Eye (tissue), 1 donor: ENCODE data around the gene AADACL3.
A peak's percentile ranks its signal among the peaks of the same experiment; 100 is the strongest.
"Not testable (repeated sequence)": the region's sequence is repeated elsewhere in the genome, so short reads cannot be mapped to it uniquely, and the experiment has no call there.

ENCODE experiments used
- DNase-seq: peaks from one replicate; pipeline ENCODE4 v3.0.0-alpha.2; 2015

Gene AADACL3

GRCh38 chr1:12715896-12716437, at the start of gene AADACL3:
AADACL3 (plus strand) TSS chr1:12716110; CDS start chr1:12716177, 67 bp downstream.
- peak; percentile 28 for DNase-seq

GRCh38 chr1:12666141-12666735, 49.7 kb upstream of the AADACL3 start:
- no peak for DNase-seq

GRCh38 chr1:12669529-12670068, 46.3 kb upstream of the AADACL3 start:
- no peak for DNase-seq

GRCh38 chr1:12674358-12674757, 41.6 kb upstream of the AADACL3 start:
- DNase-seq, result no peak

GRCh38 chr1:12676122-12676521, 39.8 kb upstream of the AADACL3 start:
- DNase-seq, result not testable (repeated sequence)

- no peak for DNase-seq
Measured at GRCh38 chr1:12677565-12677964, 38.3 kb upstream of the AADACL3 start.

- no peak for DNase-seq
Measured at GRCh38 chr1:12678350-12678749, 37.6 kb upstream of the AADACL3 start.

- DNase-seq, result no peak
Measured at GRCh38 chr1:12678820-12679219, 37.1 kb upstream of the AADACL3 start.

GRCh38 chr1:12690156-12690555, 25.8 kb upstream of the AADACL3 start:
- DNase-seq, result no peak

GRCh38 chr1:12692967-12693782, 22.7 kb upstream of the AADACL3 start:
- DNase-seq, result no peak

- DNase-seq, result no peak
Measured at GRCh38 chr1:12696658-12697057, 19.3 kb upstream of the AADACL3 start.

- no peak for DNase-seq
Measured at GRCh38 chr1:12697397-12697796, 18.5 kb upstream of the AADACL3 start.

- no peak for DNase-seq
Measured at GRCh38 chr1:12703821-12704451, 12.0 kb upstream of the AADACL3 start.

GRCh38 chr1:12706061-12706460, 9.8 kb upstream of the AADACL3 start:
- DNase-seq, result no peak

- DNase-seq, result no peak
Measured at GRCh38 chr1:12708396-12709090, 7.4 kb upstream of the AADACL3 start.

- no peak for DNase-seq
Measured at GRCh38 chr1:12709091-12709491, 6.8 kb upstream of the AADACL3 start.

- DNase-seq, result no peak
Measured at GRCh38 chr1:12709696-12710095, 6.2 kb upstream of the AADACL3 start.

- DNase-seq, result no peak
Measured at GRCh38 chr1:12711536-12711935, 4.4 kb upstream of the AADACL3 start.

GRCh38 chr1:12712076-12712475, 3.8 kb upstream of the AADACL3 start:
- DNase-seq, result no peak

- DNase-seq, result no peak
Measured at GRCh38 chr1:12712929-12713328, 3.0 kb upstream of the AADACL3 start.

- not testable (repeated sequence) for DNase-seq
Measured at GRCh38 chr1:12713651-12714050, 2.3 kb upstream of the AADACL3 start.

- no peak for DNase-seq
Measured at GRCh38 chr1:12714710-12715475, 1.0 kb upstream of the AADACL3 start.
